ENCODE data around the gene SYT2.

GRCh38 chr1:202723708-202724107 is 13.5 kb upstream of the SYT2 start:
- TF ChIP-seq, protein P1, sequence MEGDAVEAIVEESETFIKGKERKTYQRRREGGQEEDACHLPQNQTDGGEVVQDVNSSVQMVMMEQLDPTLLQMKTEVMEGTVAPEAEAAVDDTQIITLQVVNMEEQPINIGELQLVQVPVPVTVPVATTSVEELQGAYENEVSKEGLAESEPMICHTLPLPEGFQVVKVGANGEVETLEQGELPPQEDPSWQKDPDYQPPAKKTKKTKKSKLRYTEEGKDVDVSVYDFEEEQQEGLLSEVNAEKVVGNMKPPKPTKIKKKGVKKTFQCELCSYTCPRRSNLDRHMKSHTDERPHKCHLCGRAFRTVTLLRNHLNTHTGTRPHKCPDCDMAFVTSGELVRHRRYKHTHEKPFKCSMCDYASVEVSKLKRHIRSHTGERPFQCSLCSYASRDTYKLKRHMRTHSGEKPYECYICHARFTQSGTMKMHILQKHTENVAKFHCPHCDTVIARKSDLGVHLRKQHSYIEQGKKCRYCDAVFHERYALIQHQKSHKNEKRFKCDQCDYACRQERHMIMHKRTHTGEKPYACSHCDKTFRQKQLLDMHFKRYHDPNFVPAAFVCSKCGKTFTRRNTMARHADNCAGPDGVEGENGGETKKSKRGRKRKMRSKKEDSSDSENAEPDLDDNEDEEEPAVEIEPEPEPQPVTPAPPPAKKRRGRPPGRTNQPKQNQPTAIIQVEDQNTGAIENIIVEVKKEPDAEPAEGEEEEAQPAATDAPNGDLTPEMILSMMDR (IDR thresholded peaks at IDR 0.05 in 8 of 11, conservative IDR thresholded peaks at IDR 0.05 in 3 of 11): no peak
- TF ChIP-seq POLR2A (IDR thresholded peaks at IDR 0.05): no peak
- TF ChIP-seq POLR2AphosphoS5 (IDR thresholded peaks at IDR 0.05): no peak

All from spleen (tissue), 7 donors.